ENCODE measurements around the gene RAI14. TPM values are rescaled to one million over a fixed set of nuclear protein-coding genes. Genes with fewer than 3 reads are reported as not detected.

The RAI14 gene
- total RNA-seq, 1 donor from 2014 or later = 307 TPM

DNA sequence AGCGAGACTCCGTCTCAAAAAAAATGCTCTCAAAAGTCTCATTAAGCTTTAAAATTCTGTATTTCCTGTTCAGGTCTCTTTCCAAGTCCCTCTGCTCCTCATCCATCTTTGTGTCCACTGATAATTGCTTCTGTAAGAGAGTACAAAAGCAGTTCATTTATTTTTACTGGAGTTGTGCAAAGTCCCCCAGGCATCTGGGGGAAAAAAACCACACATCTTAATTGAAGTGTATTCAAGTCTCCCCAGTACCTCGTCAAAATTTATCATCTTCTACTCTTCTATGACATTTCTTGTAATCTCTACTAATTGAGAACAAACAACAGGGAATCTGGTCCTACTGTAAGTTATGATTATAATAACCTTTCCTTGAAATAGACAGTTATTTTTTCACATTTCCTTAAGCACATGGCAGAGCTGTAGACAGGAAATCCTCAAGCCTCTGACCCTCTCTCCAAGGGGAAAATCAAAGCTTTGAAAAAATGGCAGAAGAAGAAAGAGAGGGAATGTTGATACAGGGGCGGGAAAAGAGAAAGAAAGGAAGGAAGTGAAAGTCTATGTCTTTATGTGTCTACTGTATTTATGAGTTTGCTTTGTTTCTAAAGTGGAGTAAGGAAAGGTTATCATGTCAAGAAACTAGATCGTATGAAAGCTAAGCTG is 51.5 kb downstream of the RAI14 start:
- no peaks in the 10 kb centered on the region for H3K9me3 Mint-ChIP-seq (ENCODE audit: unreplicated experiment)
- peaks cover 88% of the 10 kb centered on the region for H3K79me2 ChIP-seq (ENCODE audit: insufficient read depth, low read length)

DNA sequence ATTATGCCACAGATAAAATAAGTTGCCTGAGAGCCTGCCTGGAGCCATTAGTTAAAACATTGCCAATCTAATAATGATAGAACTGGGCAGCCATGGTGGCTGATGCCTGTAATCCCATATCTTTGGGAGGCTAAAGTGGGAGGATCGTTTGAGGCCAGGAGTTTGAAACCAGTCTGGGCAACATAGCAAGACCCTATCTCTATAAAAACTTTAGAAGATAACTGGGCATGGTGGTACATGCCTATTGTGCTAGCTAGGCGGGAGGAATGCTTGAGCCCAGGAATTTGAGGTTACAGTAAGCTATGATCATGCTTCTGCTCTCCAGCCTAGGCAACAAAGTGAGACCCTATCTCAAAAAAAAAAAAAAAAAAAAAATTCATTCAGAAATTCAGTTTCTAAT is 52.6 kb downstream of the RAI14 start:
- Mint-ChIP-seq H3K27ac (ENCODE audit: unreplicated experiment) (peak overlapping the region; percentile 47), H3K9me3 (ENCODE audit: unreplicated experiment) (no peaks in the 10 kb centered on the region)

More for the DNA sequence above, 51.5 kb downstream of the RAI14 start:
- H3K27me3 Mint-ChIP-seq (ENCODE audit: low read depth, unreplicated experiment) = no peaks in the 10 kb centered on the region
- Histone ChIP-seq H3K4me3 (ENCODE audit: insufficient read depth, low read depth, low read length) (no peak overlapping the region), H3K36me3 (ENCODE audit: insufficient read depth, low read length) (peaks cover 12% of the 10 kb centered on the region), H3K27me3 (ENCODE audit: insufficient read depth, low read length) (no peaks in the 10 kb centered on the region), H3K9me3 (ENCODE audit: insufficient read depth, low read depth, low read length) (no peaks in the 10 kb centered on the region), H3K4me2 (ENCODE audit: low read length) (no peak overlapping the region), H3K4me1 (ENCODE audit: insufficient read depth, low read length) (peaks cover 47% of the 10 kb centered on the region), H2AFZ (ENCODE audit: low read depth, low read length) (no peak overlapping the region), H3K9ac (ENCODE audit: low read length) (peak overlapping the region; percentile 49), H4K20me1 (ENCODE audit: insufficient read depth, low read length) (no peaks in the 10 kb centered on the region), H3K27ac (ENCODE audit: low read depth, low read length) (peak overlapping the region; percentile 61)
- TF ChIP-seq EZH2 (IDR thresholded peaks at IDR 0.05; ENCODE audit: insufficient read depth, low read length) = no peak
- TF ChIP-seq, protein P1, sequence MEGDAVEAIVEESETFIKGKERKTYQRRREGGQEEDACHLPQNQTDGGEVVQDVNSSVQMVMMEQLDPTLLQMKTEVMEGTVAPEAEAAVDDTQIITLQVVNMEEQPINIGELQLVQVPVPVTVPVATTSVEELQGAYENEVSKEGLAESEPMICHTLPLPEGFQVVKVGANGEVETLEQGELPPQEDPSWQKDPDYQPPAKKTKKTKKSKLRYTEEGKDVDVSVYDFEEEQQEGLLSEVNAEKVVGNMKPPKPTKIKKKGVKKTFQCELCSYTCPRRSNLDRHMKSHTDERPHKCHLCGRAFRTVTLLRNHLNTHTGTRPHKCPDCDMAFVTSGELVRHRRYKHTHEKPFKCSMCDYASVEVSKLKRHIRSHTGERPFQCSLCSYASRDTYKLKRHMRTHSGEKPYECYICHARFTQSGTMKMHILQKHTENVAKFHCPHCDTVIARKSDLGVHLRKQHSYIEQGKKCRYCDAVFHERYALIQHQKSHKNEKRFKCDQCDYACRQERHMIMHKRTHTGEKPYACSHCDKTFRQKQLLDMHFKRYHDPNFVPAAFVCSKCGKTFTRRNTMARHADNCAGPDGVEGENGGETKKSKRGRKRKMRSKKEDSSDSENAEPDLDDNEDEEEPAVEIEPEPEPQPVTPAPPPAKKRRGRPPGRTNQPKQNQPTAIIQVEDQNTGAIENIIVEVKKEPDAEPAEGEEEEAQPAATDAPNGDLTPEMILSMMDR (IDR thresholded peaks at IDR 0.05; ENCODE audit: insufficient read depth, low read depth, low read length) = no peak
- H3K27ac Mint-ChIP-seq (ENCODE audit: unreplicated experiment) = peak overlapping the region; percentile 75
- H3K36me3 Mint-ChIP-seq (ENCODE audit: low read depth, unreplicated experiment) = peaks cover 13% of the 10 kb centered on the region
- no peak overlapping the region for H3K4me3 Mint-ChIP-seq (ENCODE audit: unreplicated experiment)
- DNase-seq (ENCODE audit: low read depth) = peak; percentile 83
- no peak for FAIRE-seq
- peaks cover 47% of the 10 kb centered on the region for H3K4me1 Mint-ChIP-seq (ENCODE audit: low read depth, unreplicated experiment)

More for the DNA sequence above, 52.6 kb downstream of the RAI14 start:
- Mint-ChIP-seq H3K36me3 (ENCODE audit: low read depth, unreplicated experiment) (peaks cover 13% of the 10 kb centered on the region), H3K4me3 (ENCODE audit: unreplicated experiment) (peak overlapping the region; percentile 37), H3K27me3 (ENCODE audit: low read depth, unreplicated experiment) (no peaks in the 10 kb centered on the region), H3K4me1 (ENCODE audit: low read depth, unreplicated experiment) (peaks cover 47% of the 10 kb centered on the region)
- H4K20me1 ChIP-seq (ENCODE audit: insufficient read depth, low read length) = no peaks in the 10 kb centered on the region
- peaks cover 15% of the 10 kb centered on the region for H3K36me3 ChIP-seq (ENCODE audit: insufficient read depth, low read length)
- H3K4me2 ChIP-seq (ENCODE audit: low read length) = no peak overlapping the region
- H3K4me3 ChIP-seq (ENCODE audit: insufficient read depth, low read depth, low read length) = no peak overlapping the region
- FAIRE-seq = no peak
- DNase-seq (ENCODE audit: low read depth) = peak; percentile 51
- no peaks in the 10 kb centered on the region for H3K27me3 ChIP-seq (ENCODE audit: insufficient read depth, low read length)
- peaks cover 88% of the 10 kb centered on the region for H3K79me2 ChIP-seq (ENCODE audit: insufficient read depth, low read length)
- no peak for TF ChIP-seq EZH2 (IDR thresholded peaks at IDR 0.05; ENCODE audit: insufficient read depth, low read length)
- TF ChIP-seq, protein P1 (IDR thresholded peaks at IDR 0.05; ENCODE audit: insufficient read depth, low read depth, low read length) = no peak
- H3K27ac ChIP-seq (ENCODE audit: low read depth, low read length) = peak overlapping the region; percentile 95
- H3K4me1 ChIP-seq (ENCODE audit: insufficient read depth, low read length) = peaks cover 47% of the 10 kb centered on the region
- H3K9me3 ChIP-seq (ENCODE audit: insufficient read depth, low read depth, low read length) = no peaks in the 10 kb centered on the region
- H3K9ac ChIP-seq (ENCODE audit: low read length) = peak overlapping the region; percentile 85
- no peak overlapping the region for H2AFZ ChIP-seq (ENCODE audit: low read depth, low read length)

Measured in astrocyte (in vitro differentiated cells and primary cell).